NCI-H2227 (cell line): ENCODE results near the gene TULP4.

Source experiments
- DNase-seq: peaks from one replicate; lab custom pipeline; 2025; ENCODE audit not compliant: unreplicated experiment; lab: John Stamatoyannopoulos, UW

TULP4 gene

DNA sequence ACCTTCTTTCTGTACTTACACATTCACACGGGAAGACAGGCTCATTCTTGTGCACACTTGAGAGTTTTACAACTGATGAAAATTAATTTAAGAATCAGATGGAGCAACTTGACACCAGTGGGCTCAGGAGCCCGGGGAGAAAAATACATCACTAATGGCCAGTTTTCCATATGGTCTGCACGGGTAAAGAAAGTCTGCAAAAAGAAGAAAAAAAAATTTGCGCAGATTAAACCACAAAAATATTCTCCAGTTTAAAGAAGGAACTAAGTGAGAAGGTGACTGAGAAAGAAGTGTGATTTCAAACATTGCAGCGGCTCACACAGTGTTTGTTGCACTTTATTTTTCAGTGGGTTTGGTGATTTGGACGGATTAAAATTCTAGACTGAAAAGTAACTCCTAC lies at the start of gene TULP4:
TULP4 (plus strand) TSS at position 301 of the 400 bp plus-strand sequence. CDS start 1,552 bp downstream, outside the sequence.
- no peak for DNase-seq

DNA sequence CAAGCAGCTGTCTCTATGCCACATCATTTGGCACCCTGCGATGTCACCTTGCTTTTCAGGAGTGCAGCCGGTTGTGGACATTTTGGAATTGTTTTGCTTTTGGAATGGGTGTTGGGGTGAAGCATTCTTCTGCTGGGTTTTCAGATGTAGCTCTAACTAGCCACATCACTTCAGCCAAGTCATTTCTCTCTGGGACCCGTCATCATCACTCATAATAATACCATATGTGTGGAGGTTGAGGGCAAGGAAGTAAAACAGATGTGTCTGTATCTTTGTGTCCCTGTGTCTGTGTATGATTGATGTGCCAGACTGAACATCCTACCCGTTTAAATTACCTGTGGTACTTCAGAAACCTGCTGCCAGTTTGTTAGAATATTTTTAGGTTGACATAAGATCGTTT lies 49.5 kb upstream of the TULP4 start:
- DNase-seq = no peak

DNA sequence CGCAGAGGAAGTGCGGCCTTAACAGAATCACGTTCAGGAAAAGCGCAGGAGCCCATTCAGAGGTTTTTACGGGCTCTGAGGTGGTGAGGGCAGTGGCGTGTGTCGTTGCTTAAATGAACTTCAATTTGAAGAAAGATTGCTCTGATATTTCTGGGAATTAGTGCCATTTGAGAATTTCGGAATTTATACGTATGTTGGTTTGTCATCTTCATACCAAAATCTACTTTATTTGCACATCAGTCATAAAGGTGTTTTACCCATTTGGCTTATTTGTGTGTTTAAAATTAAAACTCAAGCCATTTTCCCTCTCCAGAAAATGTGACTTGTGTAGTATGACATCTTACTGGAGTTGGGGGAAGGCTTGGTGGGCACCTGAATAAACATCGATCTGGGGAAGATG lies 48.1 kb upstream of the TULP4 start:
- no peak for DNase-seq

GRCh38 chr6:158266131-158266530 lies 46.1 kb upstream of the TULP4 start:
- DNase-seq = no peak

GRCh38 chr6:158268361-158269147 lies 43.7 kb upstream of the TULP4 start:
- DNase-seq = no peak

GRCh38 chr6:158269657-158270056 lies 42.6 kb upstream of the TULP4 start:
- DNase-seq = no peak

GRCh38 chr6:158270389-158271127 lies 41.7 kb upstream of the TULP4 start:
- DNase-seq = no peak

DNA sequence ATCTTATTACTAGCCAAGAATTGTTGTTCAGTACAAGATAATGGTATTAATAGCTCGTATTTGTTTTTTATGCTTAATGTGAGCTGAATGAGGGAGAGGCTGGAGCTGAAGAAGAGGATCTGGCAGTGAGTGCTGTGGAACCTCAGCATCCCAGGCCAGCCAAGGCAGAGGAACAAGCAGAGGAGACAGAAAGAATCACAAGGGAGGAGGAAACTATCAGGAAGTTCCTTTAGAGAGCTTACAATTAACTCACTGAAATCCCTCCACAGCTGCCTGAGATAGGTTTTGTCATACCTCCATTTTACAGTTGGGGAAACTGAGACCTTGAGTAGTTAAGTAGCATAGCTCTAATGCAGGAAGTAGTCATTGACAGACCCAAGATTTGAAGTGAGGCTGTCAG lies 39.9 kb upstream of the TULP4 start:
- DNase-seq = no peak

DNA sequence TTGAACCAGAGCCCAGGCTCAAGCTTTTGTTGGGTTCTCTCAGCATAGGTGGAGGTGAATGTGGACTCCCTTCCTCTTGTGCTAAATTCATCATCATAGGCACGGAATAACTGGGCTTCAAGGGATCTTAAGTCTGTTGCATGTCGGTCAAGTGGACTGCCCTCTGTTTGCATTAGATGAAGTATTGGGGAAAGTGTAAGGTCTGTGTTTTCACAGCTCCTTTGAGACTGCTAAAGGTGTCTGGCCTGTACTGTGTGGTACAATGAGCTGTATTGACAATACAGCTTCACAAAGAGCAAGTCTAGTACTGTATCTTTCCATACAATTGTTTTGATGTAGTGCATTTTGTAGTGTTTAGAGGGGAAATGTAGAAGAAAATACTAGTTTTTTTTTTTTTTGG lies 34.3 kb upstream of the TULP4 start:
- DNase-seq = no peak

DNA sequence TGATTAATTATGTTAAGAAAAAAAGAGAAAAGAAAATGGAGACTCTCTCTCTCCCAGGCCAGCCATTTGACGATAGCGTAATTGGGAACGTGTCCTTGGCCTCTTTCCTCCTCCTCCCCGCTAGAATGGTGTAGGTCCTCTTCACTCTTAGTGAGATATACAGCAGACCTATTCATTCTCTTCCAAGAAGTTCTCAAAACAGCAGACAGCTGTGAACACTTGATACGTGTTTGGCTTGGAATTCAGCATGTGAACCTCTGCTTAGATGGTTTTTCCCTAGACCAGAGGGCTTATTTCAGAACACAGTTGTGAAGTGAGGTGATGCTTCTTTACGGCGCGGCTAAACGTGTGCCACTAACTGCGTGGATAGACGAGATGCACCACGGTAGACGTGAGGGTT lies 32.6 kb upstream of the TULP4 start:
- DNase-seq = no peak

GRCh38 chr6:158283304-158283980 lies 28.8 kb upstream of the TULP4 start:
- no peak for DNase-seq

- no peak for DNase-seq
These were observed 28.0 kb upstream of the TULP4 start for GRCh38 chr6:158284007-158284875.

DNA sequence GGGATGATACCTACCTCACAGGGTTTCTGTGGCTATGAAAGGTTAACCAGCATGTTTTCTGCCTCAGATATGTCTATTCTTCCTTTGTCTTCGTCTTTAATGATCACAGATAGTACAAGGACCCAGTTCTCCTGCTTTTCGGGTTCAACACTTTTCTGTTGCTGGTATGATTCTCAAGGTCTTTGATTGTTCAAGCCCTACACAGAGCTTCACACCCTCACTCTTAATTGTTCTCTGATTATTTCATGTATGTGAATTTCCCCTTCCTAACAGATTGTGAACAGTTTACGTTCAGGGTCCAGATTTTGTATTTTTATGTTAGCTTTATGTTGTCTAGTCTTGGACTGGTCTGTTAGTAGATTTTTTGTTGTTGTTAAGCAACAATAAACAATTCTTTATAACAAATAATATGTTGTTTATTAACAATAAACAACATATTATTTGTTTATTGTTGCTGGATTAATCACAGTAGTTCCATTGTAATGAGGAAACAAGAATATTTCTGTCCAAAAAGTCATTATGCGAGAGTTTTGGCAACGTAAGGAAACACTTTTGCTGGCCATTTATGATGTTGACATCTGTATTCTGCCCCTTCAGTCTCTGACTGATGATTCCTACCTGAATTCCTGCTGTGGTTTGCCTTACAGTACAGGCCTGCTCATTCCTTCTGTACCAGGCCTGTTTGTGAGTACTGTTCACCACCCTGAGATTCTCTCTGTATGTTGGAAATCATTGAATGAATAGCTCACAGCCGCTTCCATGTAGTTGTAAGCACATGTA lies 27.2 kb upstream of the TULP4 start:
- no peak for DNase-seq

DNA sequence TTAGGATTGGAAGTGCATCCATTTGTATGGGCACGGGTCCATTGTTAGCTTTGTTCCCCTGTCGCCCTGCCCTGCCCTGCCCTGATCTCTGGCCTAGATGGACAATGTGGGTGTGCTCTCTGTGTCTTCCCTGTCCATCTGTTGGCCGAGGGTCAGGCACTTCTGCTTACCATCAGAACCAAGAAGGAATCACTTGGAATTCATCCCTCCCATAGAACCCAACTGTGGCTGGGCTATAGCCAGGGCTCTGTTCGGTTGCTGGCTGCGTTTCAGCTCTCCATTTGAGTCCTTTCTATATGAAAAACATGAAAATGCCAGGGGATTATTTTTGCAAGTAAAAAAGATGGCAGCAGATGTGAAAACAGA lies 26.6 kb upstream of the TULP4 start:
- no peak for DNase-seq

DNA sequence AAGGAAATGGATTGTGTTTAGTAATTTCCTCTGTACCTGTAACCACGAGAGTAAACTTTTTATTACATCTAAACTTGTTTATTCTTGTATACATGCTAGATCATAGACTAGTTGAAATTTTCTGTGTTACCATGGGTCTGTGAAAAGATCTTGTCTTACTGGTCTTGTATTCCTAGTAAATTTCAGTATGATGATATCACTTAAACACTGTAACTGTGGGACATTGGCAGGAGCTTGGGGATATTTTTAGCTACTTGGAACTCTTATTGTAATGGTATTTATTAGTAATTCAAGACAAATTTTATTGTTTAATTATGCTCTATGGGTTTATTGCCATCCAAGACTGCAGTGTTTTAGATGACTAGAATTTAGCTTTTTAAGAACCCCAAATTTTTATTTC lies 25.9 kb upstream of the TULP4 start:
- DNase-seq = no peak

- DNase-seq = no peak
These were observed 25.2 kb upstream of the TULP4 start for GRCh38 chr6:158287047-158287446.

- DNase-seq = no peak
These were observed 22.2 kb upstream of the TULP4 start for GRCh38 chr6:158290040-158290439.

DNA sequence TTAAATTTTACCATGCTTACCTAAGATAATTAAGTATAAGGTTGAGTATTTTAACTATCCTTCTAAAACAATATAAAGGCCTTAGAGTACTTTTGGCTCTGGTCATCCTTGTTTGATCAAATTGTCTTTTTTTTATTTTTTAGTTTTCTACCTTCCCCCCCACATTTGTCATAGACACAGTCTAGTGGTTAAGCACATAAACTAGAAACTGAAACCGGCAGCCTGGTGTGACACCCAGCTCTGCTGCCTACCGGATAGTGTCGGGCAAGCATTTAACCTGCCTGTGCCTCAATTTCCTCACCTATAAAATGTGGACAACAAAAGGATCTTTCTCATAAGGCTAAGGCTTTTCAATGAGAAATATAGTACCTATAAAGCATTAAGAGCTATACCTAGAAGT lies 21.6 kb upstream of the TULP4 start:
- no peak for DNase-seq

DNA sequence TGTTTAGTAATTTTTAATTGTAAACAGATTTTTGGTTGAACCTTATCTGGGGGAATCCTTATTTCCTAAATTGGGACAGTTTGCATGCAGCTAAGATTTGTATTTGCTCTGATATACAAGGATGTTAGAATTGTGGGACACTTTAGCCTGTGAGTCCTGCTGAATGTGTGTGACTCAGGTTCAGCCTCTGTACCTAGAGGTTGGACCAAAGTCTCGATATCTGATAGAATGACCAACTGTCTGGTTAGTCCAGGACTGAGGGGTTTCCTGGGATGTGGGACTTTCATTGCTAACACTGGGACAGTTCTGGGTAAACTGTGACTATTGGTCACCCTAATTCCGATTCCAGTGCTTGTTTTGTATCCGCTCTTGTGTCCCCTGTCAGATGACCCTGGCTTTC lies 20.2 kb upstream of the TULP4 start:
- no peak for DNase-seq

DNA sequence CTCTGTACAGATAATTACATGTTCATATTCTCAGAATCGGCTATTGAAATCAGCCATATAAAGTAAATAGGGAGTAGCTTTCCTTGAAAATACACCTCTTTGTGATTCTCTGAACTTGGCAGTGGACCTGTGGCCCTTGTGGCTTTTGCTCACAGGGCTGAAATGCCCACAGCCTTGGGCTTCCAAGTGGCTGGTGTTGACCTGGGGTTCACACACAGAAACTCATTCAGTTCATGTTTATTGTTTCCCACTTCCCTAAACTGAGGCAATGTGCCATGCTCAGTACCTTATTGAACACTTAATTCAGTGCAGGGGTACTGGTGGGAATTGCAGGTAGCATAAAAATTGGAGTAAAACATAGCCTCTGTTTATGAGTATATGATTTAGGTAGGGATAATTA lies 19.1 kb upstream of the TULP4 start:
- DNase-seq = no peak
